ENCODE measurements around the gene LOC101059915.

DNA sequence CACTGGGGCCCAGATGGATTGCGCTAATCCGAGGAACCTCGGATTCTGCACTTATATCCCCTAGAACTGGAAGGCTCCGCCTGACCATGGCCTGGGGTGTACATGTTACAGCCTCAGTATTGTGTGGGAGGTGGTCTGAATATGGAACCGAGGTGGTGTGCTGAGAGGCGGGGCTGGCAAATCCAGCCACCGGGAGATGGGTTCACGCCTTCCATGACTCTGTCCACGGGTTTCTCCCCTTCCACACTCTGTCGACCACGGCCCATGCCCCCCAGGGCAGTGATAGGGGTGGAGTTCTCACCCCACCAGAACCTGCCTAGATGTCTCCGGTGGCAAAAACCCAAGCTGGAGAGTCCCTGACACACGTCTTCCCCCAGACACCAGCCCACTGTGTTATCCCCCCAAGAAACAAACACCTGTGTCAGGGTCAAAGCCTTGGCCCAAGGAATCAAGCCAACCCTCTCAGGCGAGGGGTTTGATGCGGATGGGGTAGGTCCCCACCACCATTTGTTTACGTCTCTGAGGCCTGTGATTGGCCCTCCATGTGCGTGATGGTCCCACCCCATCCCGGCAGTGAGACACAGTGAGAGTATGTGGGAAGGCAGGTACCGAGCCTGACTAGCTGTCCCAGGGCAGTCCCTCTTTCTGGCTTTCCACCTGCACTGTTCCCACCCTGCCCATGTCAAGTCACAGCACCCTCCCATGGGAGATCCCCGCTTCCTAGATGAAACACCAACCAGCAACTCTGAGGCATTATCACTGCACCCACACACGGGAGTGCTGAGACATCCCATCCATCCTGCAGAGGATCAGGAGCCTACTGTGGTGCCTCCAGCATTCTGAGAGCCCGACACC, 6.6 kb upstream of the LOC101059915 start:
- no peak for TF ChIP-seq CSDC2 (CRISPR knock-in tag; IDR thresholded peaks at IDR 0.05)
- TF ChIP-seq ZNF565 (CRISPR knock-in tag; conservative IDR thresholded peaks at IDR 0.05; ENCODE audit: low read depth): no peak
- TF ChIP-seq, protein P1, sequence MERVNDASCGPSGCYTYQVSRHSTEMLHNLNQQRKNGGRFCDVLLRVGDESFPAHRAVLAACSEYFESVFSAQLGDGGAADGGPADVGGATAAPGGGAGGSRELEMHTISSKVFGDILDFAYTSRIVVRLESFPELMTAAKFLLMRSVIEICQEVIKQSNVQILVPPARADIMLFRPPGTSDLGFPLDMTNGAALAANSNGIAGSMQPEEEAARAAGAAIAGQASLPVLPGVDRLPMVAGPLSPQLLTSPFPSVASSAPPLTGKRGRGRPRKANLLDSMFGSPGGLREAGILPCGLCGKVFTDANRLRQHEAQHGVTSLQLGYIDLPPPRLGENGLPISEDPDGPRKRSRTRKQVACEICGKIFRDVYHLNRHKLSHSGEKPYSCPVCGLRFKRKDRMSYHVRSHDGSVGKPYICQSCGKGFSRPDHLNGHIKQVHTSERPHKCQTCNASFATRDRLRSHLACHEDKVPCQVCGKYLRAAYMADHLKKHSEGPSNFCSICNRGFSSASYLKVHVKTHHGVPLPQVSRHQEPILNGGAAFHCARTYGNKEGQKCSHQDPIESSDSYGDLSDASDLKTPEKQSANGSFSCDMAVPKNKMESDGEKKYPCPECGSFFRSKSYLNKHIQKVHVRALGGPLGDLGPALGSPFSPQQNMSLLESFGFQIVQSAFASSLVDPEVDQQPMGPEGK (CRISPR knock-in tag; IDR thresholded peaks at IDR 0.05; ENCODE audit: borderline replicate concordance): no peak
- TF ChIP-seq, protein P2, sequence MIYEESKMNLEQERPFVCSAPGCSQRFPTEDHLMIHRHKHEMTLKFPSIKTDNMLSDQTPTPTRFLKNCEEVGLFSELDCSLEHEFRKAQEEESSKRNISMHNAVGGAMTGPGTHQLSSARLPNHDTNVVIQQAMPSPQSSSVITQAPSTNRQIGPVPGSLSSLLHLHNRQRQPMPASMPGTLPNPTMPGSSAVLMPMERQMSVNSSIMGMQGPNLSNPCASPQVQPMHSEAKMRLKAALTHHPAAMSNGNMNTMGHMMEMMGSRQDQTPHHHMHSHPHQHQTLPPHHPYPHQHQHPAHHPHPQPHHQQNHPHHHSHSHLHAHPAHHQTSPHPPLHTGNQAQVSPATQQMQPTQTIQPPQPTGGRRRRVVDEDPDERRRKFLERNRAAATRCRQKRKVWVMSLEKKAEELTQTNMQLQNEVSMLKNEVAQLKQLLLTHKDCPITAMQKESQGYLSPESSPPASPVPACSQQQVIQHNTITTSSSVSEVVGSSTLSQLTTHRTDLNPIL (CRISPR knock-in tag; IDR thresholded peaks at IDR 0.05; ENCODE audit: low read depth): no peak
- no peak for TF ChIP-seq RARB (CRISPR knock-in tag; IDR thresholded peaks at IDR 0.05)
- no peak for TF ChIP-seq ZNF8 (CRISPR knock-in tag; IDR thresholded peaks at IDR 0.05)

Measured in SK-N-SH treated with all-trans-retinoic acid at 6 μM for 48 hours (cell line).